NCI-H1694 (cell line): ENCODE measurements around the gene CYSTM1.

Source experiments
- DNase-seq: peaks from one replicate; lab custom pipeline; 2025; lab: John Stamatoyannopoulos, UW

Gene CYSTM1

GRCh38 chr5:140208065-140208464 lies 33.1 kb downstream of the CYSTM1 start:
- DNase-seq, result no peak

- DNase-seq, result no peak
These were observed 38.5 kb downstream of the CYSTM1 start for GRCh38 chr5:140213370-140213983.

- no peak for DNase-seq
These were observed 39.8 kb downstream of the CYSTM1 start for GRCh38 chr5:140214831-140215230.

GRCh38 chr5:140215276-140215675 lies 40.3 kb downstream of the CYSTM1 start:
- DNase-seq, result no peak

- no peak for DNase-seq
These were observed 41.6 kb downstream of the CYSTM1 start for GRCh38 chr5:140216478-140217074.

- DNase-seq, result no peak
These were observed 42.5 kb downstream of the CYSTM1 start for GRCh38 chr5:140217299-140218026.

GRCh38 chr5:140219068-140219991 lies 44.3 kb downstream of the CYSTM1 start:
- no peak for DNase-seq

GRCh38 chr5:140220032-140220697 lies 45.2 kb downstream of the CYSTM1 start:
- DNase-seq, result no peak

GRCh38 chr5:140220698-140221064 lies 45.7 kb downstream of the CYSTM1 start:
- DNase-seq, result no peak

GRCh38 chr5:140221697-140222223 lies 46.8 kb downstream of the CYSTM1 start:
- no peak for DNase-seq

- no peak for DNase-seq
These were observed 47.4 kb downstream of the CYSTM1 start for GRCh38 chr5:140222416-140222815.

GRCh38 chr5:140223567-140223966 lies 48.6 kb downstream of the CYSTM1 start:
- no peak for DNase-seq

GRCh38 chr5:140224658-140225057 lies 49.7 kb downstream of the CYSTM1 start:
- no peak for DNase-seq

- DNase-seq, result no peak
These were observed 50.4 kb downstream of the CYSTM1 start for GRCh38 chr5:140225396-140225795.

GRCh38 chr5:140227046-140227445 lies 52.1 kb downstream of the CYSTM1 start:
- DNase-seq, result no peak

- no peak for DNase-seq
These were observed 53.4 kb downstream of the CYSTM1 start for GRCh38 chr5:140228364-140228837.

- DNase-seq, result no peak
These were observed 55.4 kb downstream of the CYSTM1 start for GRCh38 chr5:140230373-140230772.

GRCh38 chr5:140232731-140233130 lies 57.7 kb downstream of the CYSTM1 start:
- no peak for DNase-seq

- no peak for DNase-seq
These were observed 59.5 kb downstream of the CYSTM1 start for GRCh38 chr5:140234377-140234989.

- no peak for DNase-seq
These were observed 61.0 kb downstream of the CYSTM1 start for GRCh38 chr5:140235791-140236551.
